ENCODE measurements around the gene ITSN2. TPM values are rescaled to one million over a fixed set of nuclear protein-coding genes. Genes with fewer than 3 reads are reported as not detected.

The ITSN2 gene
- polyA plus RNA-seq, 1 donor (not counting 4 experiments of a cell fraction or from before 2014, with no cell fraction given): 19.7 TPM

GRCh38 chr2:24273598-24273997 is 86.7 kb downstream of the ITSN2 start:
- no peaks in the 10 kb centered on the region for H3K79me2 ChIP-seq (ENCODE audit: control insufficient read depth, insufficient read depth, low read length)
- H2AFZ ChIP-seq (ENCODE audit: control insufficient read depth, low read length): no peak overlapping the region
- TF ChIP-seq EZH2 (IDR thresholded peaks at IDR 0.05; ENCODE audit: low read length): no peak
- no peak for TF ChIP-seq CTCF (optimal IDR thresholded peaks at IDR 0.05 in 1 of 3, IDR thresholded peaks at IDR 0.05 in 1 of 3, conservative IDR thresholded peaks at IDR 0.05 in 1 of 3; ENCODE audit: extremely low read depth in 1 of 3, insufficient read depth in 2 of 3, low read length in 3 of 3)
- no peaks in the 10 kb centered on the region for H4K20me1 ChIP-seq (ENCODE audit: control insufficient read depth, extremely low read depth, insufficient read depth, low read length)
- H3K36me3 ChIP-seq (ENCODE audit: control insufficient read depth in 2 of 2, extremely low read depth in 1 of 2, insufficient read depth in 2 of 2, low read length in 2 of 2): peaks cover 0 to 6% of the 10 kb centered on the region in 2 experiments
- H3K9me1 ChIP-seq (ENCODE audit: control insufficient read depth, extremely low read depth, insufficient read depth, low read length): no peaks in the 10 kb centered on the region
- no peak for FAIRE-seq
- no peak overlapping the region for H3K9ac ChIP-seq (ENCODE audit: control insufficient read depth, extremely low read depth, insufficient read depth, low read length)
- peaks cover 21% of the 10 kb centered on the region for H3K4me1 ChIP-seq (ENCODE audit: control insufficient read depth, extremely low read depth, insufficient read depth, low read length)
- dilution Hi-C loops (cut with MboI; ENCODE audit: extremely low pct_ligation_motif_present, low sequenced_read_pairs): no loop called here
- H3K9me3 ChIP-seq (ENCODE audit: control insufficient read depth, low read depth, low read length): no peaks in the 10 kb centered on the region
- H3K4me3 ChIP-seq (ENCODE audit: control insufficient read depth in 2 of 3, extremely low read depth in 1 of 3, insufficient read depth in 2 of 3, low read depth in 1 of 3, low read length in 3 of 3): no peak overlapping the region
- H3K27me3 ChIP-seq (ENCODE audit: control insufficient read depth, extremely low read depth, insufficient read depth, low read length): no peaks in the 10 kb centered on the region
- H3K4me2 ChIP-seq (ENCODE audit: control insufficient read depth, extremely low read depth, insufficient read depth, low read depth, low read length): no peak overlapping the region
- no peak for DNase-seq (ENCODE audit: low read depth, low spot score)
- no peak overlapping the region for H3K27ac ChIP-seq (ENCODE audit: control insufficient read depth, insufficient read depth, low read length)

- H3K9me3 ChIP-seq (ENCODE audit: control insufficient read depth, low read depth, low read length): no peaks in the 10 kb centered on the region
- no peaks in the 10 kb centered on the region for H4K20me1 ChIP-seq (ENCODE audit: control insufficient read depth, extremely low read depth, insufficient read depth, low read length)
- TF ChIP-seq EZH2 (IDR thresholded peaks at IDR 0.05; ENCODE audit: low read length): no peak
- TF ChIP-seq CTCF (optimal IDR thresholded peaks at IDR 0.05 in 1 of 3, IDR thresholded peaks at IDR 0.05 in 1 of 3, conservative IDR thresholded peaks at IDR 0.05 in 1 of 3; ENCODE audit: extremely low read depth in 1 of 3, insufficient read depth in 2 of 3, low read length in 3 of 3): no peak
- dilution Hi-C loops (cut with MboI; ENCODE audit: extremely low pct_ligation_motif_present, low sequenced_read_pairs): no loop called here
- no peak overlapping the region for H3K9ac ChIP-seq (ENCODE audit: control insufficient read depth, extremely low read depth, insufficient read depth, low read length)
- H3K4me1 ChIP-seq (ENCODE audit: control insufficient read depth, extremely low read depth, insufficient read depth, low read length): peaks cover 21% of the 10 kb centered on the region
- no peak overlapping the region for H3K4me2 ChIP-seq (ENCODE audit: control insufficient read depth, extremely low read depth, insufficient read depth, low read depth, low read length)
- no peak overlapping the region for H3K4me3 ChIP-seq (ENCODE audit: control insufficient read depth in 2 of 3, extremely low read depth in 1 of 3, insufficient read depth in 2 of 3, low read depth in 1 of 3, low read length in 3 of 3)
- DNase-seq (ENCODE audit: low read depth, low spot score) (no peak), FAIRE-seq (no peak)
- no peaks in the 10 kb centered on the region for H3K27me3 ChIP-seq (ENCODE audit: control insufficient read depth, extremely low read depth, insufficient read depth, low read length)
- no peaks in the 10 kb centered on the region for H3K9me1 ChIP-seq (ENCODE audit: control insufficient read depth, extremely low read depth, insufficient read depth, low read length)
- H2AFZ ChIP-seq (ENCODE audit: control insufficient read depth, low read length): no peak overlapping the region
- no peaks in the 10 kb centered on the region for H3K79me2 ChIP-seq (ENCODE audit: control insufficient read depth, insufficient read depth, low read length)
- peaks cover 0 to 6% of the 10 kb centered on the region in 2 experiments for H3K36me3 ChIP-seq (ENCODE audit: control insufficient read depth in 2 of 2, extremely low read depth in 1 of 2, insufficient read depth in 2 of 2, low read length in 2 of 2)
- H3K27ac ChIP-seq (ENCODE audit: control insufficient read depth, insufficient read depth, low read length): no peak overlapping the region
Observed at GRCh38 chr2:24272907-24273306, 87.4 kb downstream of the ITSN2 start.

All from keratinocyte (primary cell).